K562 (cell line): ENCODE measurements around the gene TFAP2B. TPM values are rescaled to one million over a fixed set of nuclear protein-coding genes. Genes with fewer than 3 reads are reported as not detected.

ENCODE experiments used
- ATAC-seq: fragments of 200-7000 bp; cut with Tn5 transposase; 3 replicates; pipeline ENCODE4 v1.9.1; 2020; ENCODE audit warnings: moderate library complexity
- BruUV-seq: library from RNA; stranded (reverse); fragments of 400-500 nt; replicated peaks from 2 replicates; lab custom pipeline; 2021; lab: Mats Ljungman, UMichigan
- CTCF ChIA-PET: fragments of 300-600 bp; formaldehyde crosslinking; extraction: SDS; loops from one replicate; lab custom pipeline; 2021; ENCODE audit warnings: low intra/inter-chr PET ratio; lab: Yijun Ruan, JAX
- POLR2A ChIA-PET: fragments of 300-600, 350-650 bp; sonication (Branson Sonifier 250); formaldehyde crosslinking; extraction: SDS; loops from one replicate; lab custom pipeline; 2021; ENCODE audit warnings: antibody characterized with exemption, inconsistent platforms; lab: Yijun Ruan, JAX
- DNase-seq, 4 experiments: peaks; one replicate each; pipeline versions ENCODE4 v3.0.0 to v3.0.0-alpha.2; 2011 to 2018; ENCODE audit warnings: low spot score in 3 of 4, mixed read lengths in 3 of 4; ENCODE audit errors: extremely low read depth in 1 of 4
- FAIRE-seq: peaks from 2 replicates; lab custom pipeline; 2011; peaks lifted over from hg19 to GRCh38; lab: Jason Lieb, UNC
- H2AFZ ChIP-seq: 2 replicates; pipeline ENCODE4 v1.6.0; 2011; ENCODE audit warnings: low read depth, low read length, control low read depth, inconsistent platforms
- H3K27ac ChIP-seq: fragments of 200-600 bp; 3 replicates; pipeline ENCODE4 v1.8.0; 2011; ENCODE audit warnings: low read depth, mild to moderate bottlenecking, control low read depth, inconsistent platforms, low read length, moderate library complexity, mixed read lengths; ENCODE audit errors: extremely low read depth
- H3K27me3 ChIP-seq, 2 experiments: fragments of 300-600 bp in 1 of 2; 2 replicates in 1 of 2; 3 replicates in 1 of 2; pipeline versions ENCODE4 v1.6.0 to v1.8.0; 2011; ENCODE audit warnings: inconsistent platforms in 2 of 2, low read length in 2 of 2, mild to moderate bottlenecking in 1 of 2, mixed read lengths in 1 of 2, moderate library complexity in 1 of 2; ENCODE audit not compliant: control insufficient read depth in 2 of 2, insufficient read depth in 2 of 2
- H3K36me3 ChIP-seq: fragments of 300-600 bp; 3 replicates; pipeline ENCODE4 v1.8.0; 2011; ENCODE audit warnings: mild to moderate bottlenecking, low read length, inconsistent platforms; ENCODE audit not compliant: control insufficient read depth, insufficient read depth
- H3K4me1 ChIP-seq, 2 experiments: fragments of 200-600 bp in 1 of 2; replicated peaks in 1 of 2; 2 replicates in 1 of 2; 3 replicates in 1 of 2; pipeline versions ENCODE4 v1.5.1 to v1.8.0; 2011; ENCODE audit warnings: inconsistent platforms in 2 of 2, low read length in 2 of 2, mild to moderate bottlenecking in 1 of 2, mixed read lengths in 1 of 2, moderate library complexity in 1 of 2; ENCODE audit not compliant: control insufficient read depth in 2 of 2, insufficient read depth in 2 of 2
- H3K4me2 ChIP-seq: 2 replicates; pipeline ENCODE4 v1.6.1; 2011; ENCODE audit warnings: low read length, control low read depth, inconsistent platforms, mixed read lengths; ENCODE audit not compliant: insufficient read depth
- H3K4me3 ChIP-seq: fragments of 200-600 bp; sonication (generic), shearing (Covaris generic); 2 replicates; pipeline ENCODE4 v1.5.1; 2016; ENCODE audit warnings: control low read depth, inconsistent platforms
- H3K79me2 ChIP-seq: fragments of 200-600 bp; 3 replicates; pipeline ENCODE4 v1.8.0; 2011; ENCODE audit warnings: low read length, inconsistent platforms; ENCODE audit not compliant: control insufficient read depth, insufficient read depth
- H3K9ac ChIP-seq, 2 experiments: 2 replicates each; pipeline versions ENCODE4 v1.6.0 to v1.6.1; 2011; ENCODE audit warnings: low read depth in 2 of 2, low read length in 2 of 2, control low read depth in 1 of 2, inconsistent platforms in 1 of 2, mild to moderate bottlenecking in 1 of 2, mixed read lengths in 1 of 2; ENCODE audit not compliant: insufficient read depth in 1 of 2
- H3K9me1 ChIP-seq: one replicate; pipeline ENCODE4 v1.6.0; 2011; ENCODE audit warnings: inconsistent platforms, mild to moderate bottlenecking, low read length, moderate library complexity; ENCODE audit not compliant: control insufficient read depth, insufficient read depth
- H3K9me3 ChIP-seq: replicated peaks from 2 replicates; pipeline ENCODE4 v1.5.1; 2011; ENCODE audit warnings: low read depth, low read length, inconsistent platforms; ENCODE audit not compliant: control insufficient read depth, insufficient read depth
- H4K20me1 ChIP-seq: replicated peaks from 2 replicates; pipeline ENCODE4 v1.6.1; 2011; ENCODE audit warnings: low read length, inconsistent platforms, mixed read lengths; ENCODE audit not compliant: control insufficient read depth, insufficient read depth
- ARID1B ChIP-seq: fragments of 450-650 bp; IDR thresholded peaks from 2 replicates; pipeline ENCODE4 v1.6.1; 2016; ENCODE audit warnings: antibody characterized with exemption, mild to moderate bottlenecking, inconsistent platforms
- CHAMP1 ChIP-seq: fragments of 450-650 bp; IDR thresholded peaks from 2 replicates; pipeline ENCODE4 v1.6.1; 2016; ENCODE audit warnings: mild to moderate bottlenecking
- CHD4 ChIP-seq: fragments of 200-600 bp; sonication (generic); IDR thresholded peaks from 3 replicates; pipeline ENCODE4 v1.6.1; 2012; ENCODE audit warnings: low read depth, mild to moderate bottlenecking, mixed read lengths, low read length, inconsistent platforms; ENCODE audit not compliant: insufficient read depth, insufficient replicate concordance, poor library complexity, severe bottlenecking
- EGR1 ChIP-seq: fragments of 450-650 bp; conservative IDR thresholded peaks from 2 replicates; pipeline ENCODE4 v1.6.1; 2017; ENCODE audit warnings: mild to moderate bottlenecking
- FOXP4 ChIP-seq: sonication (generic); formaldehyde crosslinking; IDR thresholded peaks from 2 replicates; pipeline ENCODE4 v1.8.0; 2022; ENCODE audit warnings: mild to moderate bottlenecking, missing genetic modification reagents, borderline replicate concordance
- MXI1 ChIP-seq: IDR thresholded peaks from 2 replicates; pipeline ENCODE4 v1.6.1; 2011; ENCODE audit warnings: low read depth, mild to moderate bottlenecking, improper control_type of control experiment, low read length
- PCBP1 ChIP-seq: fragments of 200-400 bp; formaldehyde crosslinking; IDR thresholded peaks from 2 replicates; pipeline ENCODE4 v1.6.1; 2018; ENCODE audit warnings: mild to moderate bottlenecking, low read depth, low read length; ENCODE audit not compliant: poor library complexity, severe bottlenecking
- PPARD ChIP-seq: fragments of 250-450 bp; sonication (Bioruptor Pico); IDR thresholded peaks from 2 replicates; pipeline ENCODE4 v1.8.0; 2022; ENCODE audit warnings: inconsistent platforms, mild to moderate bottlenecking, moderate library complexity
- RBM39 ChIP-seq: fragments of 200-400 bp; formaldehyde crosslinking; optimal IDR thresholded peaks from 2 replicates; pipeline ENCODE3; 2018; ENCODE audit warnings: low read depth, low read length
- TFAM ChIP-seq: fragments of 250-450 bp; sonication (Bioruptor Pico); conservative IDR thresholded peaks from 2 replicates; pipeline ENCODE4 v1.5.0; 2021; ENCODE audit warnings: mild to moderate bottlenecking, moderate library complexity
- TSHZ1 ChIP-seq: fragments of 250-450 bp; sonication (Bioruptor Pico); IDR thresholded peaks from 2 replicates; pipeline ENCODE4 v1.4.0; 2020; ENCODE audit warnings: mild to moderate bottlenecking, moderate library complexity
- ZNF184 ChIP-seq: sonication (generic); formaldehyde crosslinking; IDR thresholded peaks from 2 replicates; pipeline ENCODE4 v1.5.0; 2020; ENCODE audit warnings: missing genetic modification reagents
- ZNF589 ChIP-seq: fragments of 200-800 bp; sonication (Bioruptor generic); IDR thresholded peaks from 2 replicates; pipeline ENCODE4 v1.6.1; 2016; ENCODE audit warnings: low read depth, missing genetic modification characterization, missing compliant biosample characterization
- WGBS: fragments of 100-300 bp; shearing (Covaris generic); methylation state at CpG from one replicate; pipeline ENCODE4 v1.1.6; 2016; ENCODE audit warnings: low coverage, mixed read lengths; ENCODE audit not compliant: insufficient coverage; ENCODE audit errors: missing lambda C conversion rate; 5-methylcytosine and 5-hydroxymethylcytosine counted together
- in situ Hi-C: fragments of 300-500 bp; cut with MboI; formaldehyde crosslinking; loops from 4 replicates; pipeline ENCODE4 v1.15.0; 2018; ENCODE audit warnings: inconsistent platforms, mixed read lengths
- intact Hi-C: fragments of 100-400 bp; cut with micrococcal nuclease; formaldehyde crosslinking; loops from 2 replicates; pipeline ENCODE4 v1.14.2; 2022
- polyA plus RNA-seq, 8 experiments: library from polyadenylated mRNA; depleted of rRNA in 4 of 8; stranded (reverse) in 5 of 8; unstranded in 3 of 8; fragments of >200 nt; fragmentation: Nextera tagmentation in 2 of 8; fragmentation: Illumina TruSeq in 1 of 8; extraction: Ambion mirVana in 2 of 8; extraction: Trizol in 1 of 8; gene quantifications; 2 replicates each; pipeline versions ENCODE4 v1.2.1 to v1.2.3, GENCODE V29; 2011 to 2014; ENCODE audit warnings: inconsistent platforms in 1 of 8, missing spikeins in 1 of 8
- total RNA-seq, 7 experiments: library from RNA; depleted of rRNA in 6 of 7; stranded (reverse); fragments of >200 nt in 6 of 7; fragmentation: Illumina TruSeq in 2 of 7; extraction: Trizol in 2 of 7; gene quantifications; 2 replicates each; pipeline versions ENCODE4 v1.2.1 to v1.2.3, GENCODE V29; 2011 to 2021; ENCODE audit warnings: low replicate concordance in 1 of 7

Gene TFAP2B
- total and polyA plus RNA-seq, 9 of the 15 experiments (the other 6 are each of a cell fraction or from before 2014, with no cell fraction given) = not detected

GRCh38 chr6:50816115-50816675 is 2.5 kb upstream of the TFAP2B start:
- ChIA-PET CTCF (interaction anchor here (0.6 to 2.1 kb wide), 12 partner anchors 22 to 1234 kb away, joined by 3 to 10 read pairs (median 3); no protein-coding TSS in a partner anchor), POLR2A (no interaction called here)
- Histone ChIP-seq H3K9me1 (no peaks in the 10 kb centered on the region), H3K9me3 (0 out of 2 replicates have a peak, but pooled peaks cover 3% of the 10 kb centered on the region), H3K4me2 (peak overlapping the region; percentile 88), H3K79me2 (no peaks in the 10 kb centered on the region), H2AFZ (peak overlapping the region; percentile 99), H3K4me3 (peak overlapping the region; percentile 47), H3K4me1 (no peaks in the 10 kb centered on the region), H3K27ac (peak overlapping the region; percentile 40; the same call in 2 of the 3 replicates), H3K36me3 (no peaks in the 10 kb centered on the region), H3K9ac (peak overlapping the region in 1 of 2 experiments; percentile 77; a peak in 2 of 4 replicates), H3K27me3 (peaks cover 0 to 3% of the 10 kb centered on the region in 2 experiments; a peak in 1 of 5 replicates), H4K20me1 (no peaks in the 10 kb centered on the region)
- DNase-seq (peak; percentile 80 to 94 (median 86)), ATAC-seq (peak; percentile 98), FAIRE-seq (peak; percentile 99)
- in situ Hi-C loops = loop anchor here (10.0 to 25.0 kb wide), 3 partner anchors 539 to 1196 kb away; no protein-coding TSS in a partner anchor
- intact Hi-C loops = loop anchor here (2.0 to 10.0 kb wide), 8 partner anchors 59 to 1205 kb away; no protein-coding TSS in a partner anchor
- 2% methylated on average over 14 of the region's 14 CpGs for WGBS
- no TSS peak for BruUV-seq
- TF ChIP-seq FOXP4 (CRISPR knock-in tag) (no peak), TFAM (CRISPR knock-in tag) (no peak), CHD4 (no peak), EGR1 (peak; percentile 92), PPARD (CRISPR knock-in tag) (no peak), RBM39 (no peak), ZNF589 (CRISPR knock-in tag) (no peak), ARID1B (no peak), MXI1 (0 out of 2 replicates have a peak, but pooled peaks have one; percentile 40), TSHZ1 (CRISPR knock-in tag) (no peak), CHAMP1 (peak; percentile 60; the same call in 1 of the 2 replicates), ZNF184 (CRISPR knock-in tag) (no peak), PCBP1 (no peak)
